ENCODE results near the gene A1BG.

A1BG gene

GRCh38 chr19:58300620-58301019 is 52.7 kb downstream of the A1BG start:
- POLR2A ChIA-PET, result interaction anchor here (1.0 to 2.8 kb wide), 3 partner anchors 19 to 108 kb away, joined by 3 to 9 read pairs (median 4); partner anchors contain the start of genes ZNF584 and ZNF8
- Histone ChIP-seq H3K36me3 (ENCODE audit: control insufficient read depth in 2 of 2, insufficient read depth in 1 of 2, low read length in 2 of 2) (peaks cover 50 to 55% of the 10 kb centered on the region in 2 experiments), H3K9me3 (ENCODE audit: control insufficient read depth, insufficient read depth, low read depth, low read length) (no peaks in the 10 kb centered on the region), H3K4me3 (ENCODE audit: low read depth, low read length) (no peak overlapping the region), H3K4me1 (ENCODE audit: control insufficient read depth, insufficient read depth, low read length) (no peaks in the 10 kb centered on the region), H3K27ac (ENCODE audit: extremely low read depth, low read depth, low read length) (no peak overlapping the region)
- CTCF ChIA-PET, result no interaction called here
- no peak for TF ChIP-seq SP3 (tag by site-specific recombination; IDR thresholded peaks at IDR 0.05)
- TF ChIP-seq, protein P1, sequence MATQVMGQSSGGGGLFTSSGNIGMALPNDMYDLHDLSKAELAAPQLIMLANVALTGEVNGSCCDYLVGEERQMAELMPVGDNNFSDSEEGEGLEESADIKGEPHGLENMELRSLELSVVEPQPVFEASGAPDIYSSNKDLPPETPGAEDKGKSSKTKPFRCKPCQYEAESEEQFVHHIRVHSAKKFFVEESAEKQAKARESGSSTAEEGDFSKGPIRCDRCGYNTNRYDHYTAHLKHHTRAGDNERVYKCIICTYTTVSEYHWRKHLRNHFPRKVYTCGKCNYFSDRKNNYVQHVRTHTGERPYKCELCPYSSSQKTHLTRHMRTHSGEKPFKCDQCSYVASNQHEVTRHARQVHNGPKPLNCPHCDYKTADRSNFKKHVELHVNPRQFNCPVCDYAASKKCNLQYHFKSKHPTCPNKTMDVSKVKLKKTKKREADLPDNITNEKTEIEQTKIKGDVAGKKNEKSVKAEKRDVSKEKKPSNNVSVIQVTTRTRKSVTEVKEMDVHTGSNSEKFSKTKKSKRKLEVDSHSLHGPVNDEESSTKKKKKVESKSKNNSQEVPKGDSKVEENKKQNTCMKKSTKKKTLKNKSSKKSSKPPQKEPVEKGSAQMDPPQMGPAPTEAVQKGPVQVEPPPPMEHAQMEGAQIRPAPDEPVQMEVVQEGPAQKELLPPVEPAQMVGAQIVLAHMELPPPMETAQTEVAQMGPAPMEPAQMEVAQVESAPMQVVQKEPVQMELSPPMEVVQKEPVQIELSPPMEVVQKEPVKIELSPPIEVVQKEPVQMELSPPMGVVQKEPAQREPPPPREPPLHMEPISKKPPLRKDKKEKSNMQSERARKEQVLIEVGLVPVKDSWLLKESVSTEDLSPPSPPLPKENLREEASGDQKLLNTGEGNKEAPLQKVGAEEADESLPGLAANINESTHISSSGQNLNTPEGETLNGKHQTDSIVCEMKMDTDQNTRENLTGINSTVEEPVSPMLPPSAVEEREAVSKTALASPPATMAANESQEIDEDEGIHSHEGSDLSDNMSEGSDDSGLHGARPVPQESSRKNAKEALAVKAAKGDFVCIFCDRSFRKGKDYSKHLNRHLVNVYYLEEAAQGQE (tag by site-specific recombination; IDR thresholded peaks at IDR 0.05), result peak; percentile 87

GRCh38 chr19:58296104-58296503 is 57.2 kb downstream of the A1BG start:
- CTCF ChIA-PET, result no interaction called here
- Histone ChIP-seq H3K4me1 (ENCODE audit: control insufficient read depth, insufficient read depth, low read length) (no peaks in the 10 kb centered on the region), H3K4me3 (ENCODE audit: low read depth, low read length) (no peak overlapping the region), H3K27ac (ENCODE audit: extremely low read depth, low read depth, low read length) (no peak overlapping the region), H3K9me3 (ENCODE audit: control insufficient read depth, insufficient read depth, low read depth, low read length) (peaks cover 8% of the 10 kb centered on the region), H3K36me3 (ENCODE audit: control insufficient read depth in 2 of 2, insufficient read depth in 1 of 2, low read length in 2 of 2) (peaks cover 86% of the 10 kb centered on the region in 2 experiments)
- POLR2A ChIA-PET, result interaction anchor here (1.0 to 1.3 kb wide), 2 partner anchors 9 to 146 kb away, joined by 3 to 5 read pairs; partner anchors contain the start of gene ERVK3-1
- TF ChIP-seq ZNF311 (tag by site-specific recombination; IDR thresholded peaks at IDR 0.05; ENCODE audit: borderline replicate concordance) (no peak), ZFP69B (tag by site-specific recombination; IDR thresholded peaks at IDR 0.05) (no peak), SCRT1 (tag by site-specific recombination; IDR thresholded peaks at IDR 0.05; ENCODE audit: borderline replicate concordance) (no peak), ZBTB17 (tag by site-specific recombination; IDR thresholded peaks at IDR 0.05) (no peak), ZNF585B (tag by site-specific recombination; IDR thresholded peaks at IDR 0.05) (no peak), ZNF580 (tag by site-specific recombination; IDR thresholded peaks at IDR 0.05) (no peak), ZNF174 (tag by site-specific recombination; IDR thresholded peaks at IDR 0.05) (no peak), ZNF555 (tag by site-specific recombination; conservative IDR thresholded peaks at IDR 0.05) (no peak), ZNF112 (tag by site-specific recombination; IDR thresholded peaks at IDR 0.05) (no peak), ZNF513 (tag by site-specific recombination; IDR thresholded peaks at IDR 0.05) (no peak), ZNF626 (tag by site-specific recombination; IDR thresholded peaks at IDR 0.05) (no peak), YY2 (tag by site-specific recombination; IDR thresholded peaks at IDR 0.05) (no peak)
- TF ChIP-seq, protein P2, sequence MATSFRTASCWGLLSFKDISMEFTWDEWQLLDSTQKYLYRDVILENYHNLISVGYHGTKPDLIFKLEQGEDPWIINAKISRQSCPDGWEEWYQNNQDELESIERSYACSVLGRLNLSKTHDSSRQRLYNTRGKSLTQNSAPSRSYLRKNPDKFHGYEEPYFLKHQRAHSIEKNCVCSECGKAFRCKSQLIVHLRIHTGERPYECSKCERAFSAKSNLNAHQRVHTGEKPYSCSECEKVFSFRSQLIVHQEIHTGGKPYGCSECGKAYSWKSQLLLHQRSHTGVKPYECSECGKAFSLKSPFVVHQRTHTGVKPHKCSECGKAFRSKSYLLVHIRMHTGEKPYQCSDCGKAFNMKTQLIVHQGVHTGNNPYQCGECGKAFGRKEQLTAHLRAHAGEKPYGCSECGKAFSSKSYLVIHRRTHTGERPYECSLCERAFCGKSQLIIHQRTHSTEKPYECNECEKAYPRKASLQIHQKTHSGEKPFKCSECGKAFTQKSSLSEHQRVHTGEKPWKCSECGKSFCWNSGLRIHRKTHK (tag by site-specific recombination; IDR thresholded peaks at IDR 0.05), result no peak

Measured in HEK293 (cell line).